Neural crest cell (in vitro differentiated cells): ENCODE results near the gene DENND1A. TPM values are rescaled to one million over a fixed set of nuclear protein-coding genes. Genes with fewer than 3 reads are reported as not detected.

ENCODE experiments used
- DNase-seq: peaks from one replicate; pipeline ENCODE4 v3.0.0; 2021; ENCODE audit warnings: low read depth, mixed read lengths, low spot score
- H3K27ac Mint-ChIP-seq: one replicate; pipeline ENCODE4 v1.8.0; 2021; ENCODE audit warnings: mild to moderate bottlenecking, mixed read lengths; ENCODE audit not compliant: unreplicated experiment
- H3K27me3 Mint-ChIP-seq: 2 replicates; pipeline ENCODE4 v1.8.0; 2021; ENCODE audit warnings: low read depth, mild to moderate bottlenecking, mixed read lengths
- H3K36me3 Mint-ChIP-seq: 2 replicates; pipeline ENCODE4 v1.8.0; 2021; ENCODE audit warnings: low read depth, mild to moderate bottlenecking, mixed read lengths
- H3K4me1 Mint-ChIP-seq: 2 replicates; pipeline ENCODE4 v1.8.0; 2021; ENCODE audit warnings: mixed read lengths
- H3K4me3 Mint-ChIP-seq: one replicate; pipeline ENCODE4 v1.8.0; 2021; ENCODE audit warnings: mild to moderate bottlenecking, mixed read lengths
- H3K9me3 Mint-ChIP-seq: 2 replicates; pipeline ENCODE4 v1.8.0; 2021; ENCODE audit warnings: mixed read lengths
- total RNA-seq: library from RNA; stranded (reverse); gene quantifications from 2 replicates; pipeline ENCODE4 v1.2.1, GENCODE V29; 2021
- TF ChIP-seq, protein P1 (sequence below): fragments of 200-600 bp; sonication (generic); conservative IDR thresholded peaks from 2 replicates; pipeline ENCODE4 v1.5.0; 2021; ENCODE audit warnings: antibody characterized with exemption, mild to moderate bottlenecking

Gene DENND1A
- total RNA-seq, 1 donor from 2014 or later: 17.8 TPM

DNA sequence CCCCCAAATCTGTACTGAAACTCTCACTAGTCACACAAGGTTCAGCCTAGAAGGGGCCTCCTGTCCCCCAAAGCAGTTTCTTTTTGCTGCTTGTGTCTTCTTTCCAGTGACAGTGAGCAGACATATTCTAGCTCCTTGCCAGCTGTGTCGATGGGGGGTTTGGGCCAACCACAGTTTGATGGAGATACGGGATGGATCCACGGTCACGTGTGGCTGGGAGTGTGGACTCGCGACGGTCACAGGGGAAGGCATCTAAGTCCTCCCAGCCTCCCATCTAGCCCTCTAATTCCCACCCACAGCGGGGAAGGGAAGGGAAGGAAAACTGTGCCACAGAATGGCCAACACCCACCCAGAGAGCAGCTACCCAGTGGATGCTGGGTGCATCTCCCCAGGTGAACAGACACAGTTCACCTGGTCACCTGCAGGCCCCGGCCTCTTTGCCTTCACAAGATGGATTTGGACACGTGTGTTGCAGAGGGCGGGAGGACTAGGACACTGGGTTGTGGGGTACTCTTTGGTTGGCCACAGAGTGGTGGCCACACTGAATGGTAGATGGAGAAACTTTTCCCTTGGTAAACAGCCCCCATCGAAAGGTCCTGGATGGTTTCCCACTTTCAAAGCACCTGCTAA, 519.5 kb downstream of the DENND1A start:
- H3K27me3 Mint-ChIP-seq: no peaks in the 10 kb centered on the region
- TF ChIP-seq, protein P1, sequence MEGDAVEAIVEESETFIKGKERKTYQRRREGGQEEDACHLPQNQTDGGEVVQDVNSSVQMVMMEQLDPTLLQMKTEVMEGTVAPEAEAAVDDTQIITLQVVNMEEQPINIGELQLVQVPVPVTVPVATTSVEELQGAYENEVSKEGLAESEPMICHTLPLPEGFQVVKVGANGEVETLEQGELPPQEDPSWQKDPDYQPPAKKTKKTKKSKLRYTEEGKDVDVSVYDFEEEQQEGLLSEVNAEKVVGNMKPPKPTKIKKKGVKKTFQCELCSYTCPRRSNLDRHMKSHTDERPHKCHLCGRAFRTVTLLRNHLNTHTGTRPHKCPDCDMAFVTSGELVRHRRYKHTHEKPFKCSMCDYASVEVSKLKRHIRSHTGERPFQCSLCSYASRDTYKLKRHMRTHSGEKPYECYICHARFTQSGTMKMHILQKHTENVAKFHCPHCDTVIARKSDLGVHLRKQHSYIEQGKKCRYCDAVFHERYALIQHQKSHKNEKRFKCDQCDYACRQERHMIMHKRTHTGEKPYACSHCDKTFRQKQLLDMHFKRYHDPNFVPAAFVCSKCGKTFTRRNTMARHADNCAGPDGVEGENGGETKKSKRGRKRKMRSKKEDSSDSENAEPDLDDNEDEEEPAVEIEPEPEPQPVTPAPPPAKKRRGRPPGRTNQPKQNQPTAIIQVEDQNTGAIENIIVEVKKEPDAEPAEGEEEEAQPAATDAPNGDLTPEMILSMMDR: no peak
- no peak overlapping the region for H3K4me3 Mint-ChIP-seq
- no peaks in the 10 kb centered on the region for H3K36me3 Mint-ChIP-seq
- H3K9me3 Mint-ChIP-seq: no peaks in the 10 kb centered on the region
- peaks cover 32% of the 10 kb centered on the region for H3K4me1 Mint-ChIP-seq
- no peak overlapping the region for H3K27ac Mint-ChIP-seq
- DNase-seq: no peak

DNA sequence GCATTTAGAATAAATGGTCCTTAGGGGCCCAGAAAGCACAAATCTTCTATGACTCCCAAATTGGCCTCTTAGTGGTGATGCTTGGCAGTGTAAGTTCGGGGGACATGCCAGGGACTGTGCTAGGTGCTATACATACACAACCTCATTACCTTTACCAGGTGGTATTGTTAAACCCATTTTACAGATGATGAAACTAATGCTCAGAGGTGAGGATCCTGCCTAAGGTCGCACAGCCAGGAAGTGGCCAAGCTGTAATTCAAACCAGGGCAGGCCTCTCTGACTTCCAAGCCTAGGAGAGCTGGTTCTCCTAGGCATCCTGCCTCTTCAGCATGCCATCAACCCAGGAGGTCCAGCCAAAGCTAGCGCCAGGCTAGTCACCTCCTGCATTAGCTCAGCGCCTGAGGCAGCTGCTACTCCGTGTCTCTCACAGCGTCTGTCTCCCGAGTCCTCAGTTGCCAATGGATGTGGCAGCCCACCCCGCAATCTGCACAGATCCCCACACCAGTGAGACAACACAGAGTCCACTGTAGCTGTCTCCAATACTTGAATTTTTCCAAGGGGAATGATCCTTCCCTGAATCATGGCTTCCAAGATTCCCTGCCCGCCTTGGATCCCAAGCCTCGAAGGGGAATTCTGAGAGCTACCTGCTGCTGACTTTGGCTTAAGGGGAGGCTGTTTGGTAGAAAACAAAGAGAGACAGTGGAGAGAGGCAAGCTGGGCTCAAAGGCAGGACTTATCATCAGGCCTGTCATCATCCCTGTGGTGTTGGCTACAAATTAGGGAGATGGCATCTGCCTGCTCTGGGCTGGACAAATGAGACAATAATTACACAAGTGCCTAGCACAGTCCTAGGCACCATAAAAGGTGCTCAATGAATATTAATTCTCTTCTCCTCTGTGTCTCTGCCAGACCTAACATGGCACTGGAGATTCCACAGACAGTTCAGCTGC, 521.3 kb downstream of the DENND1A start:
- no peak for DNase-seq
- peaks cover 3% of the 10 kb centered on the region for H3K27me3 Mint-ChIP-seq
- H3K36me3 Mint-ChIP-seq: no peaks in the 10 kb centered on the region
- peaks cover 33% of the 10 kb centered on the region for H3K4me1 Mint-ChIP-seq
- TF ChIP-seq, protein P1: no peak
- H3K9me3 Mint-ChIP-seq: no peaks in the 10 kb centered on the region
- H3K27ac Mint-ChIP-seq: no peak overlapping the region
- peak overlapping the region; percentile 57 for H3K4me3 Mint-ChIP-seq

DNA sequence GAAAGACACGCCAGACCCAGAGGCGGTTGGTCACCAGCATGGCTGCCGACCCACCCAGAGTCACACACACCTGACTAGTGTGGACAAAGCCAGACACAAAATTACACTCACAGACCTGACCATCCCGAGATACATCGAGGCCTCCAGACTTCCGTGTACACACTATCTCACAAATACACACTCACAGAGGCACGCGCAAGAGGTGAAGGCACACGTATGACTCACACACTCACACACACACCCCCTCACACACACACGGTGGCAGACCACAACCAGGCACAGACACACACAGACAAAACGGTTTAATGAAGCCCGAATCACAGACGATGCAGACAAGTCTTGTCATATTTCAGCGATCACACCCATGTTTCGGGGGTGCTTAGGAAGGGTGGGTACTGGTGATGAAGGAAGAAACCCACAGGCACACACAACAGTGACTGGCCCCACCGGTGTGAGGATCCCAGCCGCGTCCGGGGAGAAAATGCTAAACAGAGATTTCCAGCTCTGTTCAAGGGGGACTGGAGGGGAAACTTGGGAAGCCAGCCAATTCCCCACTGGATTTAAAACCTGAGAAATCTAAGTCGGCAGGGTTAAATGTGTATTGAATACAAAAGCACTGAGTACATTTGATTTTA, 522.6 kb downstream of the DENND1A start:
- H3K27ac Mint-ChIP-seq: peak overlapping the region; percentile 60
- DNase-seq: no peak
- no peaks in the 10 kb centered on the region for H3K36me3 Mint-ChIP-seq
- TF ChIP-seq, protein P1: no peak
- peaks cover 45% of the 10 kb centered on the region for H3K4me1 Mint-ChIP-seq
- H3K9me3 Mint-ChIP-seq: no peaks in the 10 kb centered on the region
- H3K27me3 Mint-ChIP-seq: peaks cover 3% of the 10 kb centered on the region
- no peak overlapping the region for H3K4me3 Mint-ChIP-seq

DNA sequence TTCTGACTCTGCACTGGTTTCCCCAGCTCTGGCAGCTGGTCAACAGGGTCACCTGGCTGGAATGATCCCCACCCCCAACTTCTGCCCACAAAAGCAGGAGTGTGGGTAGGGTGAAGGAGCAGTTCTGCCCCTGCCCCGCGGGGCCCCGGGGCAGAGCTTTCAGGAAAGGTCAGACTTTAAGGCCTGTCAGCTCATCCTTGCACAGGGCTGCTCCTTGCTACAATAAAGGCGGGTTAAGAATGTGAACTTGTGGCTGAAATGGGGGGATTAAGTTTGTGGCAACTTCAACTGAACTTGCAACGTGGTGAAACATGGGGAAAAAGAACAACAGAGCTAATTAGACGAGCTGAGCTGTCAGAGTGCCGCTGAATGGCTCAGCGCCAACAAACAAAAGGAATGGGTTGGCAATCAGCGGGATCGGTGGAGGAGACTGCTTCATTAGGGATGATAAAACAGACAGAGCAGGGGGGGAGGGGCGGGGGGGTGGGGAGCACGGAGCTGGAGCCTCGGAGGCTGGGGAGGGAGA, 523.2 kb downstream of the DENND1A start:
- Mint-ChIP-seq H3K27me3 (peaks cover 3% of the 10 kb centered on the region), H3K36me3 (no peaks in the 10 kb centered on the region), H3K27ac (peak overlapping the region; percentile 90), H3K4me3 (peak overlapping the region; percentile 20), H3K4me1 (peaks cover 51% of the 10 kb centered on the region), H3K9me3 (no peaks in the 10 kb centered on the region)
- no peak for DNase-seq
- TF ChIP-seq, protein P1: no peak

DNA sequence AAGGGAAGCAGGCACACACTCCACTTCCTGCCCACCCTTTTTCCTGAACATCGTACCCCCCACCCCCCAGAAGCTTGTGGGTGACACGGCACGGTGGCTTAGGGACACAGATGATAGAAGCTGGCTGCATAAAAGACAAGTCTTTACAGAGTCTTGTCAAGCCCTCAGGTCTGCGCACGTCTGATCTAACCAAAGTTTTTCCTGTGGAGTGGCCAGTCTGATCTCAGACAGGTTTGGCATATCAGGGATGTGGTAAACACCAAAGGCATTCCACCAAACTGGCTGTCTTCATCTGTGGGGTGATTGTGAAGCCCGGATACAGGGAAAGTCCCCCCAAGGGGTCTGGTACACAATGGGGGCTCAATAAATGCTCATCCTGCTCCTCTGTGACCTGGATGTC, 523.9 kb downstream of the DENND1A start:
- H3K27ac Mint-ChIP-seq: peak overlapping the region; percentile 90

More for the DNA sequence above, 523.9 kb downstream of the DENND1A start:
- Mint-ChIP-seq H3K27me3 (peaks cover 3% of the 10 kb centered on the region), H3K36me3 (no peaks in the 10 kb centered on the region), H3K4me3 (no peak overlapping the region), H3K4me1 (peaks cover 53% of the 10 kb centered on the region), H3K9me3 (no peaks in the 10 kb centered on the region)
- TF ChIP-seq, protein P1: no peak
- no peak for DNase-seq
